H1 (cell line): ENCODE results near the gene PRRG3. TPM values are rescaled to one million over a fixed set of nuclear protein-coding genes. Genes with fewer than 3 reads are reported as not detected.
"Not testable (repeated sequence)": the region's sequence is repeated elsewhere in the genome, so short reads cannot be mapped to it uniquely, and the experiment has no call there.

Experiments
- CTCF ChIA-PET: fragments of 300-600 bp; sonication (Branson Sonifier 250); formaldehyde crosslinking; loops from one replicate; lab custom pipeline; 2021; ENCODE audit not compliant: partially characterized antibody; lab: Charles Lee
- POLR2A ChIA-PET: fragments of 300-600 bp; sonication (Branson Sonifier 250); formaldehyde crosslinking; loops from one replicate; lab custom pipeline; 2021; ENCODE audit warnings: inconsistent platforms; ENCODE audit not compliant: partially characterized antibody; lab: Charles Lee
- DNase-seq, 2 experiments: peaks; one replicate each; pipeline versions ENCODE4 v3.0.0 to v3.0.0-alpha.2; 2010 to 2022; ENCODE audit warnings: low spot score in 2 of 2, low read depth in 1 of 2, mixed read lengths in 1 of 2
- FAIRE-seq: peaks from 2 replicates; lab custom pipeline; 2011; peaks lifted over from hg19 to GRCh38; lab: Jason Lieb, UNC
- H2AFZ ChIP-seq: 2 replicates; pipeline ENCODE4 v1.8.1; 2012; ENCODE audit warnings: low read length, inconsistent platforms
- H2AK5ac ChIP-seq: 2 replicates; pipeline ENCODE4 v1.6.1; 2013; ENCODE audit warnings: low read depth, low read length
- H2BK120ac ChIP-seq: replicated peaks from 2 replicates; pipeline ENCODE3; 2013; ENCODE audit warnings: low read depth, low read length, inconsistent platforms
- H2BK12ac ChIP-seq: 2 replicates; pipeline ENCODE4 v1.6.1; 2013; ENCODE audit warnings: low read depth, low read length
- H2BK15ac ChIP-seq: 2 replicates; pipeline ENCODE4 v1.6.1; 2013; ENCODE audit warnings: low read length
- H2BK20ac ChIP-seq: 2 replicates; pipeline ENCODE4 v1.6.1; 2013; ENCODE audit warnings: low read length
- H2BK5ac ChIP-seq: 2 replicates; pipeline ENCODE4 v1.6.1; 2013; ENCODE audit warnings: low read depth, low read length
- H3K14ac ChIP-seq: 2 replicates; pipeline ENCODE4 v1.6.1; 2013; ENCODE audit warnings: inconsistent platforms; ENCODE audit not compliant: insufficient read length
- H3K18ac ChIP-seq: 2 replicates; pipeline ENCODE4 v1.6.1; 2013; ENCODE audit warnings: low read length; ENCODE audit errors: extremely low read depth
- H3K23ac ChIP-seq: 2 replicates; pipeline ENCODE4 v1.6.1; 2013; ENCODE audit warnings: inconsistent platforms; ENCODE audit not compliant: insufficient read length
- H3K23me2 ChIP-seq: 2 replicates; pipeline ENCODE4 v1.6.1; 2013; ENCODE audit warnings: low read depth, low read length
- H3K27ac ChIP-seq: 2 replicates; pipeline ENCODE4 v1.6.1; 2011; ENCODE audit warnings: low read depth, low read length, inconsistent platforms
- H3K27me3 ChIP-seq, 4 experiments: replicated peaks in 1 of 4; 1 replicate in 1 of 4; 2 replicates in 3 of 4; pipeline versions ENCODE4 v1.6.1 to v1.8.1; 2011 to 2013; ENCODE audit warnings: low read length in 3 of 4, mild to moderate bottlenecking in 3 of 4, inconsistent platforms in 2 of 4, mixed read lengths in 2 of 4, moderate library complexity in 1 of 4; ENCODE audit not compliant: control insufficient read depth in 3 of 4, insufficient read depth in 3 of 4; ENCODE audit errors: extremely low read depth in 1 of 4
- H3K36me3 ChIP-seq, 4 experiments: 2 replicates each; pipeline versions ENCODE4 v1.6.1 to v1.8.1; 2011 to 2013; ENCODE audit warnings: mild to moderate bottlenecking in 4 of 4, low read length in 3 of 4, moderate library complexity in 2 of 4, control low read depth in 1 of 4, inconsistent platforms in 1 of 4; ENCODE audit not compliant: insufficient read depth in 4 of 4, control insufficient read depth in 2 of 4
- H3K4ac ChIP-seq: replicated peaks from 2 replicates; pipeline ENCODE3; 2013; ENCODE audit warnings: low read length, low read depth, mixed read lengths, inconsistent platforms; ENCODE audit not compliant: insufficient read length
- H3K4me1 ChIP-seq, 4 experiments: replicated peaks in 1 of 4; 1 replicate in 1 of 4; 2 replicates in 3 of 4; pipeline versions ENCODE4 v1.6.1 to v1.8.1; 2011 to 2013; ENCODE audit warnings: low read length in 3 of 4, inconsistent platforms in 2 of 4, mixed read lengths in 1 of 4; ENCODE audit not compliant: insufficient read depth in 4 of 4, control insufficient read depth in 3 of 4
- H3K4me2 ChIP-seq, 2 experiments: 2 replicates each; pipeline versions ENCODE4 v1.6.1 to v1.8.1; 2011 to 2013; ENCODE audit warnings: low read depth in 2 of 2, low read length in 2 of 2, control low read depth in 1 of 2, inconsistent platforms in 1 of 2, mild to moderate bottlenecking in 1 of 2; ENCODE audit not compliant: insufficient read depth in 1 of 2
- H3K4me3 ChIP-seq, 4 experiments: fragments of 200-600, 300-600 bp in 1 of 4; sonication (generic), shearing (Covaris generic), sonication (Bioruptor Twin) in 1 of 4; 2 replicates each; pipeline versions ENCODE4 v1.5.1 to v1.8.1; 2011 to 2016; ENCODE audit warnings: low read length in 4 of 4, low read depth in 3 of 4, control low read depth in 2 of 4, inconsistent platforms in 2 of 4, mild to moderate bottlenecking in 2 of 4, mixed read lengths in 1 of 4, moderate library complexity in 1 of 4; ENCODE audit not compliant: insufficient read depth in 2 of 4; ENCODE audit errors: extremely low read depth in 1 of 4
- H3K56ac ChIP-seq: replicated peaks from 2 replicates; pipeline ENCODE3; 2013; ENCODE audit warnings: low read depth, mild to moderate bottlenecking, mixed read lengths, low read length, inconsistent platforms; ENCODE audit not compliant: insufficient read length
- H3K79me1 ChIP-seq: 2 replicates; pipeline ENCODE4 v1.6.1; 2013; ENCODE audit warnings: low read depth, low read length, control low read depth
- H3K79me2 ChIP-seq, 2 experiments: 2 replicates each; pipeline versions ENCODE4 v1.6.1 to v1.8.1; 2012 to 2013; ENCODE audit warnings: low read length in 2 of 2, mild to moderate bottlenecking in 2 of 2, inconsistent platforms in 1 of 2; ENCODE audit not compliant: insufficient read depth in 2 of 2, control insufficient read depth in 1 of 2
- H3K9ac ChIP-seq, 4 experiments: replicated peaks in 1 of 4; 1 replicate in 1 of 4; 2 replicates in 3 of 4; pipeline versions ENCODE4 v1.6.1 to v1.8.1; 2011 to 2013; ENCODE audit warnings: low read depth in 3 of 4, low read length in 3 of 4, control low read depth in 2 of 4, mild to moderate bottlenecking in 2 of 4, moderate library complexity in 2 of 4, inconsistent platforms in 1 of 4; ENCODE audit errors: extremely low read depth in 1 of 4
- H3K9me3 ChIP-seq, 2 experiments: 2 replicates each; pipeline versions ENCODE4 v1.6.1 to v1.8.1; 2012 to 2013; ENCODE audit warnings: mild to moderate bottlenecking in 2 of 2, moderate library complexity in 2 of 2, control low read depth in 1 of 2, inconsistent platforms in 1 of 2, low read depth in 1 of 2, low read length in 1 of 2, mixed read lengths in 1 of 2; ENCODE audit not compliant: insufficient read depth in 2 of 2
- H4K20me1 ChIP-seq, 2 experiments: replicated peaks in 1 of 2; 2 replicates each; pipeline versions ENCODE3 to v1.8.1; 2011 to 2013; ENCODE audit warnings: inconsistent platforms in 2 of 2, low read length in 2 of 2, mild to moderate bottlenecking in 1 of 2; ENCODE audit not compliant: insufficient read depth in 2 of 2, control insufficient read depth in 1 of 2
- H4K5ac ChIP-seq: 2 replicates; pipeline ENCODE4 v1.6.1; 2013; ENCODE audit warnings: low read length, low read depth, mixed read lengths, inconsistent platforms; ENCODE audit not compliant: insufficient read length
- H4K8ac ChIP-seq: 2 replicates; pipeline ENCODE4 v1.8.0; 2013; ENCODE audit warnings: mild to moderate bottlenecking, moderate library complexity, low read length, inconsistent platforms; ENCODE audit not compliant: insufficient read depth; ENCODE audit errors: extremely low read depth
- H4K91ac ChIP-seq: replicated peaks from 2 replicates; pipeline ENCODE3; 2013; ENCODE audit warnings: low read length, mixed read lengths, inconsistent platforms; ENCODE audit not compliant: insufficient read length
- WGBS, 2 experiments: shearing (Covaris generic) in 1 of 2; methylation state at CpG; one replicate each; pipeline versions ENCODE4 v1.1.6 to v1.1.7; 2013 to 2015; ENCODE audit warnings: low lambda C conversion rate in 2 of 2, mixed read lengths in 2 of 2, inconsistent platforms in 1 of 2, low coverage in 1 of 2, missing lambda C conversion rate in 1 of 2; ENCODE audit not compliant: insufficient replicate concordance in 2 of 2, insufficient coverage in 1 of 2, insufficient read length in 1 of 2; ENCODE audit errors: extremely low coverage in 1 of 2, missing lambda C conversion rate in 1 of 2; 5-methylcytosine and 5-hydroxymethylcytosine counted together
- polyA plus RNA-seq, 7 experiments: library from polyadenylated mRNA; depleted of rRNA in 3 of 7; stranded (reverse) in 5 of 7; unstranded in 2 of 7; fragments of >200 nt in 5 of 7; fragments of 200-250 nt in 2 of 7; gene quantifications; 1 replicate in 5 of 7; 2 replicates in 1 of 7; 4 replicates in 1 of 7; pipeline versions ENCODE4 v1.2.1 to v1.2.3, GENCODE V29; 2011 to 2013; ENCODE audit warnings: missing spikeins in 2 of 7, mixed read lengths in 2 of 7
- total RNA-seq: library from RNA; stranded (reverse); fragmentation: NEBNext Ultra II Directional; extraction: Animal tissue kit (Norgen Biotek cat#: 25700); gene quantifications from 2 replicates; pipeline ENCODE4 v1.2.1, GENCODE V29; 2021

The PRRG3 gene
- total and polyA plus RNA-seq, 2 of the 8 experiments (the other 6 are each of a cell fraction or from before 2014, with no cell fraction given): 4.2 to 5.4 TPM

GRCh38 chrX:151697082-151697481 lies 1.8 kb downstream of the PRRG3 start:
- H3K23ac ChIP-seq, H3K4ac ChIP-seq, H2BK12ac ChIP-seq, POLR2A ChIA-PET, H3K23me2 ChIP-seq, H4K20me1 ChIP-seq, H2BK5ac ChIP-seq, H2AK5ac ChIP-seq, H4K5ac ChIP-seq, H2BK15ac ChIP-seq, H4K8ac ChIP-seq, DNase-seq, H2BK120ac ChIP-seq, H2AFZ ChIP-seq, H3K56ac ChIP-seq, H3K4me2 ChIP-seq, H3K9ac ChIP-seq, H3K27ac ChIP-seq, H4K91ac ChIP-seq, H3K27me3 ChIP-seq, H2BK20ac ChIP-seq, H3K4me3 ChIP-seq, H3K36me3 ChIP-seq, FAIRE-seq, H3K79me1 ChIP-seq, H3K9me3 ChIP-seq, H3K79me2 ChIP-seq, H3K4me1 ChIP-seq, H3K14ac ChIP-seq, H3K18ac ChIP-seq: not testable (repeated sequence)
- CTCF ChIA-PET: interaction anchor here (1.3 to 1.8 kb wide), 2 partner anchors 17 kb away, joined by 4 to 5 read pairs; no protein-coding TSS in a partner anchor
- WGBS, 2 experiments: 97% methylated on average over 7 of the region's 8 CpGs; no CpG with 5 or more reads in 1 of the 2 experiments
